HepG2 (cell line): ENCODE results near the gene DGAT2. TPM values are rescaled to one million over a fixed set of nuclear protein-coding genes. Genes with fewer than 3 reads are reported as not detected.

ENCODE experiments used
- ATAC-seq: fragments of 200-7000 bp; cut with Tn5 transposase; 3 replicates; pipeline ENCODE4 v1.9.1; 2020; ENCODE audit warnings: mild to moderate bottlenecking, moderate library complexity
- BruUV-seq: library from RNA; stranded (reverse); fragments of 400-500 nt; replicated peaks from 2 replicates; lab custom pipeline; 2021; lab: Mats Ljungman, UMichigan
- CTCF ChIA-PET: fragments of 300-600 bp; formaldehyde crosslinking; extraction: SDS; loops from one replicate; lab custom pipeline; 2021; ENCODE audit warnings: low total read pairs, inconsistent platforms, low intra/inter-chr PET ratio; lab: Yijun Ruan, JAX
- POLR2A ChIA-PET: fragments of 350-600 bp; sonication (Branson Sonifier 250); formaldehyde crosslinking; loops from one replicate; lab custom pipeline; 2020; ENCODE audit warnings: antibody characterized with exemption, inconsistent platforms; lab: Yijun Ruan, JAX
- DNase-seq: peaks from one replicate; pipeline ENCODE4 v3.0.0-alpha.2; 2015; ENCODE audit warnings: low spot score
- FAIRE-seq: peaks from 3 replicates; lab custom pipeline; 2011; peaks lifted over from hg19 to GRCh38; lab: Jason Lieb, UNC
- H2AFZ ChIP-seq: one replicate; pipeline ENCODE4 v1.6.1; 2011; ENCODE audit warnings: low read length, inconsistent platforms
- H3K27ac ChIP-seq: fragments of 300-600 bp; 3 replicates; pipeline ENCODE4 v1.8.0; 2011; ENCODE audit warnings: mixed run types, mild to moderate bottlenecking, mixed read lengths, low read length, inconsistent platforms; ENCODE audit not compliant: insufficient read depth; ENCODE audit errors: extremely low read length
- H3K27me3 ChIP-seq, 2 experiments: fragments of 200-600 bp in 1 of 2; 2 replicates in 1 of 2; 3 replicates in 1 of 2; pipeline versions ENCODE4 v1.6.0 to v1.8.0; 2011; ENCODE audit warnings: low read length in 2 of 2, mild to moderate bottlenecking in 2 of 2, moderate library complexity in 2 of 2, inconsistent platforms in 1 of 2; ENCODE audit not compliant: insufficient read depth in 2 of 2, control insufficient read depth in 1 of 2
- H3K36me3 ChIP-seq, 2 experiments: fragments of 200-600 bp in 1 of 2; replicated peaks in 1 of 2; 2 replicates in 1 of 2; 3 replicates in 1 of 2; pipeline versions ENCODE4 v1.5.1 to v1.8.0; 2011; ENCODE audit warnings: low read length in 2 of 2, inconsistent platforms in 1 of 2; ENCODE audit not compliant: insufficient read depth in 2 of 2, control insufficient read depth in 1 of 2
- H3K4me1 ChIP-seq: 2 replicates; pipeline ENCODE4 v1.5.1; 2012; ENCODE audit warnings: low read length, inconsistent platforms; ENCODE audit not compliant: insufficient read depth
- H3K4me2 ChIP-seq: 2 replicates; pipeline ENCODE4 v1.6.0; 2011; ENCODE audit warnings: low read depth, low read length, inconsistent platforms
- H3K4me3 ChIP-seq, 3 experiments: fragments of 200-600 bp in 1 of 3; sonication (generic), shearing (Covaris generic) in 1 of 3; replicated peaks in 1 of 3; 2 replicates each; pipeline ENCODE4 v1.5.1; 2011 to 2016; ENCODE audit warnings: low read length in 3 of 3, inconsistent platforms in 2 of 3, low read depth in 2 of 3, mild to moderate bottlenecking in 2 of 3, control low read depth in 1 of 3, mixed read lengths in 1 of 3; ENCODE audit not compliant: insufficient read depth in 1 of 3
- H3K79me2 ChIP-seq: one replicate; pipeline ENCODE4 v1.6.1; 2011; ENCODE audit warnings: low read length, inconsistent platforms; ENCODE audit not compliant: insufficient read depth
- H3K9ac ChIP-seq: 2 replicates; pipeline ENCODE4 v1.6.0; 2011; ENCODE audit warnings: mild to moderate bottlenecking, low read depth, low read length, inconsistent platforms; ENCODE audit not compliant: insufficient read depth
- H3K9me3 ChIP-seq: 2 replicates; pipeline ENCODE4 v1.5.1; 2012; ENCODE audit warnings: mild to moderate bottlenecking, low read length
- H4K20me1 ChIP-seq: 2 replicates; pipeline ENCODE4 v1.6.0; 2011; ENCODE audit warnings: inconsistent platforms, mild to moderate bottlenecking, low read length, moderate library complexity; ENCODE audit not compliant: insufficient read depth
- GATAD2A ChIP-seq: IDR thresholded peaks from 2 replicates; pipeline ENCODE4 v1.6.1; 2016
- HMG20A ChIP-seq: IDR thresholded peaks from 2 replicates; pipeline ENCODE4 v1.6.1; 2016; ENCODE audit warnings: borderline replicate concordance
- KDM2A ChIP-seq: sonication (generic); formaldehyde crosslinking; IDR thresholded peaks from 2 replicates; pipeline ENCODE4 v1.4.0; 2020; ENCODE audit warnings: low read depth, missing genetic modification reagents, borderline replicate concordance
- MIER2 ChIP-seq: IDR thresholded peaks from 2 replicates; pipeline ENCODE4 v1.6.1; 2016; ENCODE audit warnings: missing biosample characterization, missing genetic modification reagents
- MXD3 ChIP-seq: IDR thresholded peaks from 2 replicates; pipeline ENCODE4 v1.6.1; 2016; ENCODE audit warnings: mild to moderate bottlenecking, missing biosample characterization, missing genetic modification reagents
- SMARCE1 ChIP-seq: fragments of 450-650 bp; IDR thresholded peaks from 2 replicates; pipeline ENCODE4 v1.6.1; 2017; ENCODE audit warnings: borderline replicate concordance
- SOX6 ChIP-seq, 2 experiments: fragments of 450-650 bp in 1 of 2; sonication (generic) in 1 of 2; formaldehyde crosslinking in 1 of 2; IDR thresholded peaks; 2 replicates each; pipeline versions ENCODE4 v1.4.0 to v1.6.1; 2017 to 2020; ENCODE audit warnings: antibody characterized with exemption in 1 of 2, mild to moderate bottlenecking in 1 of 2, missing genetic modification reagents in 1 of 2
- THRA ChIP-seq: sonication (generic); formaldehyde crosslinking; IDR thresholded peaks from 2 replicates; pipeline ENCODE4 v1.4.0; 2020; ENCODE audit warnings: missing genetic modification reagents, borderline replicate concordance
- TOE1 ChIP-seq: sonication (generic); formaldehyde crosslinking; IDR thresholded peaks from 2 replicates; pipeline ENCODE4 v1.4.0; 2020; ENCODE audit warnings: mild to moderate bottlenecking, missing genetic modification reagents
- ZBTB7A ChIP-seq: sonication (generic); formaldehyde crosslinking; IDR thresholded peaks from 2 replicates; pipeline ENCODE4 v1.8.0; 2022; ENCODE audit warnings: mild to moderate bottlenecking, missing genetic modification reagents
- ZNF280D ChIP-seq: sonication (generic); formaldehyde crosslinking; IDR thresholded peaks from 2 replicates; pipeline ENCODE4 v1.5.1; 2020; ENCODE audit warnings: mild to moderate bottlenecking, missing genetic modification reagents
- ZNF710 ChIP-seq: sonication (generic); formaldehyde crosslinking; IDR thresholded peaks from 2 replicates; pipeline ENCODE4 v1.5.0; 2020; ENCODE audit warnings: mild to moderate bottlenecking, missing genetic modification reagents, borderline replicate concordance
- WGBS: methylation state at CpG from one replicate; pipeline ENCODE4 v1.1.6; 2017; ENCODE audit warnings: low lambda C conversion rate; 5-methylcytosine and 5-hydroxymethylcytosine counted together
- in situ Hi-C: cut with HindIII; loops from 2 replicates; pipeline ENCODE4 v1.10.0; 2017; ENCODE audit warnings: low pct_unique_long_range_greater_than_20kb; ENCODE audit not compliant: extremely low pct_ligation_motif_present
- intact Hi-C: fragments of 100-400 bp; cut with micrococcal nuclease; formaldehyde crosslinking; loops from one replicate; pipeline ENCODE4 v1.10.0; 2022; ENCODE audit not compliant: unreplicated experiment
- polyA plus RNA-seq, 8 experiments: library from polyadenylated mRNA; depleted of rRNA in 3 of 8; stranded (reverse) in 7 of 8; unstranded in 1 of 8; fragments of >200 nt; fragmentation: Illumina TruSeq in 4 of 8; extraction: Trizol in 4 of 8; gene quantifications; 2 replicates each; pipeline versions ENCODE4 v1.2.1 to v1.2.3, GENCODE V29; 2011 to 2016; ENCODE audit warnings: low read depth in 4 of 8, missing spikeins in 1 of 8, mixed read lengths in 1 of 8; ENCODE audit not compliant: insufficient read depth in 1 of 8
- total RNA-seq, 5 experiments: library from RNA; depleted of rRNA; stranded (reverse); fragments of >200 nt; fragmentation: Illumina TruSeq; extraction: Trizol; gene quantifications; 2 replicates each; pipeline ENCODE4 v1.2.3, GENCODE V29; 2016; ENCODE audit warnings: low read depth in 1 of 5

DGAT2 gene
- total and polyA plus RNA-seq, 2 of the 13 experiments (the other 11 are each of a cell fraction or from before 2014, with no cell fraction given) = 39.0 to 65.6 TPM

GRCh38 chr11:75795276-75796090, 26.9 kb downstream of the DGAT2 start (continued):
- TF ChIP-seq MXD3 (CRISPR knock-in tag) (no peak), SMARCE1 (no peak), ZBTB7A (no peak), TOE1 (CRISPR knock-in tag) (no peak)

- no peaks in the 10 kb centered on the region for H3K27me3 ChIP-seq
- no peaks in the 10 kb centered on the region for H3K79me2 ChIP-seq
- H3K9me3 ChIP-seq = no peaks in the 10 kb centered on the region
- CTCF ChIA-PET = no interaction called here
- intact Hi-C loops (no loop called here), in situ Hi-C loops (no loop called here)
- H3K36me3 ChIP-seq = peaks cover 12 to 50% of the 10 kb centered on the region in 2 experiments
- peak overlapping the region; percentile 77 for H3K27ac ChIP-seq
- FAIRE-seq (no peak), ATAC-seq (no peak), DNase-seq (no peak)
- no TSS peak for BruUV-seq
- H2AFZ ChIP-seq = no peak overlapping the region
- H3K4me3 ChIP-seq = no peak overlapping the region
- peak overlapping the region; percentile 27; the same call in 1 of the 2 replicates for H3K9ac ChIP-seq
- H4K20me1 ChIP-seq = no peaks in the 10 kb centered on the region
- peaks cover 74% of the 10 kb centered on the region for H3K4me1 ChIP-seq
- WGBS = 17% methylated on average over 2 of the region's 2 CpGs
- POLR2A ChIA-PET = interaction anchor here (0.7 to 7.1 kb wide), 8 partner anchors 13 to 76 kb away, joined by 3 to 138 read pairs (median 4); partner anchors contain the start of genes DGAT2 and UVRAG
- H3K4me2 ChIP-seq = peak overlapping the region; percentile 56
- TF ChIP-seq HMG20A (CRISPR knock-in tag) = 0 out of 2 replicates have a peak, but pooled peaks have one; percentile 4
- TF ChIP-seq GATAD2A (CRISPR knock-in tag) = 0 out of 2 replicates have a peak, but pooled peaks have one; percentile 2
- TF ChIP-seq KDM2A = no peak
- 0 out of 2 replicates have a peak, but pooled peaks have one; percentile 3 for TF ChIP-seq MIER2
- TF ChIP-seq THRA (CRISPR knock-in tag) = no peak
- 0 out of 2 replicates have a peak, but pooled peaks have one; percentile 4 for TF ChIP-seq ZNF280D (CRISPR knock-in tag)
- TF ChIP-seq ZNF710 (CRISPR knock-in tag) = no peak
- no peak for TF ChIP-seq SOX6 (IDR thresholded peaks at IDR 0.05)
- TF ChIP-seq SOX6 (CRISPR knock-in tag; IDR thresholded peaks at IDR 0.05) = peak; percentile 4; the same call in 1 of the 2 replicates
These were observed 27.5 kb downstream of the DGAT2 start for GRCh38 chr11:75796091-75796435.
